ENCODE measurements around the gene CIB4.

The CIB4 gene

GRCh38 chr2:26640781-26641564 is at the start of gene CIB4:
CIB4 (minus strand) TSS chr2:26641366; CDS start chr2:26641314, 52 bp downstream.
- Histone ChIP-seq H3K9ac (ENCODE audit: low read depth, low read length) (no peak within 1 kb of the TSS), H3K9me3 (ENCODE audit: insufficient read depth, low read length, severe bottlenecking) (no peaks in the 10 kb centered on the region), H3K4me1 (ENCODE audit: insufficient read depth, low read length) (no peaks in the 10 kb centered on the region), H2AFZ (ENCODE audit: low read depth, low read length) (no peak within 1 kb of the TSS), H3K79me2 (ENCODE audit: insufficient read depth, low read length) (no peaks in the 10 kb centered on the region), H3K27ac (ENCODE audit: low read length) (no peak within 1 kb of the TSS), H4K20me1 (ENCODE audit: insufficient read depth, low read length) (no peaks in the 10 kb centered on the region; the same call in 1 of the 2 replicates), H3K27me3 (ENCODE audit: insufficient read depth, low read length, poor library complexity) (peaks cover 22% of the 10 kb centered on the region), H3K4me3 (ENCODE audit: low read depth in 1 of 2, low read length in 2 of 2) (no peak within 1 kb of the TSS), H3K36me3 (ENCODE audit: insufficient read depth, low read length) (no peaks in the 10 kb centered on the region), H3K4me2 (ENCODE audit: insufficient read depth, low read length) (no peak within 1 kb of the TSS)
- ATAC-seq (ENCODE audit: insufficient read depth, low read depth): no peak
- no peak for TF ChIP-seq EZH2 (IDR thresholded peaks at IDR 0.05; ENCODE audit: borderline replicate concordance, low read depth, low read length, severe bottlenecking)
- TF ChIP-seq, protein P1, sequence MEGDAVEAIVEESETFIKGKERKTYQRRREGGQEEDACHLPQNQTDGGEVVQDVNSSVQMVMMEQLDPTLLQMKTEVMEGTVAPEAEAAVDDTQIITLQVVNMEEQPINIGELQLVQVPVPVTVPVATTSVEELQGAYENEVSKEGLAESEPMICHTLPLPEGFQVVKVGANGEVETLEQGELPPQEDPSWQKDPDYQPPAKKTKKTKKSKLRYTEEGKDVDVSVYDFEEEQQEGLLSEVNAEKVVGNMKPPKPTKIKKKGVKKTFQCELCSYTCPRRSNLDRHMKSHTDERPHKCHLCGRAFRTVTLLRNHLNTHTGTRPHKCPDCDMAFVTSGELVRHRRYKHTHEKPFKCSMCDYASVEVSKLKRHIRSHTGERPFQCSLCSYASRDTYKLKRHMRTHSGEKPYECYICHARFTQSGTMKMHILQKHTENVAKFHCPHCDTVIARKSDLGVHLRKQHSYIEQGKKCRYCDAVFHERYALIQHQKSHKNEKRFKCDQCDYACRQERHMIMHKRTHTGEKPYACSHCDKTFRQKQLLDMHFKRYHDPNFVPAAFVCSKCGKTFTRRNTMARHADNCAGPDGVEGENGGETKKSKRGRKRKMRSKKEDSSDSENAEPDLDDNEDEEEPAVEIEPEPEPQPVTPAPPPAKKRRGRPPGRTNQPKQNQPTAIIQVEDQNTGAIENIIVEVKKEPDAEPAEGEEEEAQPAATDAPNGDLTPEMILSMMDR (IDR thresholded peaks at IDR 0.05; ENCODE audit: borderline replicate concordance, extremely low read depth, low read length, poor library complexity, severe bottlenecking): no peak
- no peak for DNase-seq

DNA sequence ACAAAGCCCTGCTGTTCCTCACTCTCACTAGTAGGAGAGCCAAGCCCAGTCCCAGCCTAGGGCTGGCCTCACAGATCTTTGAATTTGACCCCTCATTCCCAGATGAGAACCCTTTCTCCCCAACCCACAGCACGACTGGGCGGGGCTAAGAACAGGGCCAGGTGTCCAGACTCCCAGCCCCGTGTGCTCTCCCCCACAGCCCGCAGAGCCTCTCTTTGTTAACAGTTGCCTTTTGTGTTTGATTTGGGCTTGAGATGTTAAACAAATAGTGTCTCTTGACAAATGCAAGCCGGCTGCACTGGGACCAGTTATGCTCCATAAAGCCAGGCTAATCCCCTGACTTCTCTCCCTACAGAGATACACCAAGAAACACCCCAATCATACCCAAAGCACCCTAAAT is 46.6 kb upstream of the CIB4 start:
- TF ChIP-seq, protein P1 (IDR thresholded peaks at IDR 0.05; ENCODE audit: borderline replicate concordance, extremely low read depth, low read length, poor library complexity, severe bottlenecking): no peak
- TF ChIP-seq EZH2 (IDR thresholded peaks at IDR 0.05; ENCODE audit: borderline replicate concordance, low read depth, low read length, severe bottlenecking): no peak
- no peaks in the 10 kb centered on the region for H3K4me1 ChIP-seq (ENCODE audit: insufficient read depth, low read length)
- H3K4me2 ChIP-seq (ENCODE audit: insufficient read depth, low read length): no peak overlapping the region
- no peak overlapping the region for H3K4me3 ChIP-seq (ENCODE audit: low read depth in 1 of 2, low read length in 2 of 2)
- DNase-seq: no peak
- peaks cover 2% of the 10 kb centered on the region; the same call in 1 of the 2 replicates for H4K20me1 ChIP-seq (ENCODE audit: insufficient read depth, low read length)
- no peak overlapping the region for H2AFZ ChIP-seq (ENCODE audit: low read depth, low read length)
- no peak overlapping the region for H3K9ac ChIP-seq (ENCODE audit: low read depth, low read length)
- no peaks in the 10 kb centered on the region for H3K36me3 ChIP-seq (ENCODE audit: insufficient read depth, low read length)
- peaks cover 35% of the 10 kb centered on the region for H3K27me3 ChIP-seq (ENCODE audit: insufficient read depth, low read length, poor library complexity)
- no peaks in the 10 kb centered on the region for H3K9me3 ChIP-seq (ENCODE audit: insufficient read depth, low read length, severe bottlenecking)
- no peak overlapping the region for H3K27ac ChIP-seq (ENCODE audit: low read length)
- no peak for ATAC-seq (ENCODE audit: insufficient read depth, low read depth)
- no peaks in the 10 kb centered on the region for H3K79me2 ChIP-seq (ENCODE audit: insufficient read depth, low read length)

- Histone ChIP-seq H3K4me3 (ENCODE audit: low read depth in 1 of 2, low read length in 2 of 2) (no peak overlapping the region), H4K20me1 (ENCODE audit: insufficient read depth, low read length) (peaks cover 2% of the 10 kb centered on the region; the same call in 1 of the 2 replicates), H3K36me3 (ENCODE audit: insufficient read depth, low read length) (no peaks in the 10 kb centered on the region), H3K9me3 (ENCODE audit: insufficient read depth, low read length, severe bottlenecking) (no peaks in the 10 kb centered on the region), H2AFZ (ENCODE audit: low read depth, low read length) (no peak overlapping the region), H3K27ac (ENCODE audit: low read length) (no peak overlapping the region), H3K4me1 (ENCODE audit: insufficient read depth, low read length) (no peaks in the 10 kb centered on the region), H3K79me2 (ENCODE audit: insufficient read depth, low read length) (no peaks in the 10 kb centered on the region), H3K9ac (ENCODE audit: low read depth, low read length) (no peak overlapping the region), H3K4me2 (ENCODE audit: insufficient read depth, low read length) (no peak overlapping the region), H3K27me3 (ENCODE audit: insufficient read depth, low read length, poor library complexity) (peaks cover 37% of the 10 kb centered on the region)
- TF ChIP-seq, protein P1 (IDR thresholded peaks at IDR 0.05; ENCODE audit: borderline replicate concordance, extremely low read depth, low read length, poor library complexity, severe bottlenecking): no peak
- TF ChIP-seq EZH2 (IDR thresholded peaks at IDR 0.05; ENCODE audit: borderline replicate concordance, low read depth, low read length, severe bottlenecking): no peak
- ATAC-seq (ENCODE audit: insufficient read depth, low read depth) (no peak), DNase-seq (no peak)
These were observed 46.2 kb upstream of the CIB4 start for GRCh38 chr2:26687328-26687727.

Measured in DND-41 (cell line).